ENCODE data around the gene TNFRSF11A.

TNFRSF11A gene

DNA sequence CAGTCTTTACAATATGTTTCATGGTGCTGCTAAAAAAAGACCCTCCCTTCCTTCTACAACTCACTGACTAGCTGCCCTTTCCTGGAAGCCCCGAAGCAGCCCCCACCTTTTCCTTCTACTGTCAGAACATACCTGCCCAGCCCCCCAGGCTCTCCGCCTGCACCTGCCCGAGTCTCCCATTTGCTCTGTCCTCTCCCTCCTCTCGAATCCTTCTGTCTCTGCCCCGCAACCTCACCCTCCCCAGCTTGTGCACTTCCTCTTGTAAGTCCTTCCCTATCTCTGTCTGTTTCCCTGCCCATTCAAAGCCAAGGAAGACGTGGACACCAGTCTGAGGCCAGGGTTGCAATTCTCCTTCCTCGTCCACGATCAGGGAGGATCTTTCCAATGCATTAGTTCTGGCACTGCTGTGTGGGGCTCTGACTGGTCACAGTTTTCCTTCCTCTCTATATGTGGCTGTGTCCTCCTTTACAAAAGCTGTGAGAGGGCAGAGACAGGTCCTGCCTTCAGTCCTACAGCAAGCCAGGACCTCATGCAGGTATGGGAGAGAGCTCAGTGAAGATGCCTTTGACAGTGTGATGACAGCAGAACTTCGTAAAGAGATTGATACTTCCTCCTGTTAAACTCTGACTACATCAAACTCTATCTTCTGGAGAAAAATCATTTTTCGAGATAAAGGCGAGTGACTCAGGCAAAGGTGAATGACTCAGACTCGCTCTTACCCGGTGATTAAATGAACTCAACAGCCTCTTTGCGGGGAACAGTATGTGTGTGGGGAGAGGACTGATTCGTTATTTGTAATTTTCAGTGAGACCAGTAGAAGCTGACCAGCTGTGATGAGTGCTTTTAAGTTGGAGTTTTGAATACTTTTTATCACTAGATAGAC, 14.2 kb downstream of the TNFRSF11A start:
- DNase-seq (ENCODE audit: low read depth), result peak; percentile 17
- H3K4me3 ChIP-seq (ENCODE audit: control insufficient read depth, low read depth, low read length), result no peak overlapping the region
- no peak for TF ChIP-seq CTCF (IDR thresholded peaks at IDR 0.05; ENCODE audit: control insufficient read depth, insufficient read depth, low read depth, low read length, missing control alignments)

- no peak overlapping the region for H3K4me3 ChIP-seq (ENCODE audit: control insufficient read depth, low read depth, low read length)
- no peak for TF ChIP-seq CTCF (IDR thresholded peaks at IDR 0.05; ENCODE audit: control insufficient read depth, insufficient read depth, low read depth, low read length, missing control alignments)
- DNase-seq (ENCODE audit: low read depth), result no peak
Observed at GRCh38 chr18:62340996-62341395, 15.9 kb downstream of the TNFRSF11A start.

- TF ChIP-seq CTCF (IDR thresholded peaks at IDR 0.05; ENCODE audit: control insufficient read depth, insufficient read depth, low read depth, low read length, missing control alignments), result no peak
- no peak for DNase-seq (ENCODE audit: low read depth)
- H3K4me3 ChIP-seq (ENCODE audit: control insufficient read depth, low read depth, low read length), result no peak overlapping the region
Observed at GRCh38 chr18:62341473-62341872, 16.4 kb downstream of the TNFRSF11A start.

GRCh38 chr18:62342884-62343283, 17.8 kb downstream of the TNFRSF11A start:
- no peak for DNase-seq (ENCODE audit: low read depth)
- H3K4me3 ChIP-seq (ENCODE audit: control insufficient read depth, low read depth, low read length), result no peak overlapping the region
- no peak for TF ChIP-seq CTCF (IDR thresholded peaks at IDR 0.05; ENCODE audit: control insufficient read depth, insufficient read depth, low read depth, low read length, missing control alignments)

DNA sequence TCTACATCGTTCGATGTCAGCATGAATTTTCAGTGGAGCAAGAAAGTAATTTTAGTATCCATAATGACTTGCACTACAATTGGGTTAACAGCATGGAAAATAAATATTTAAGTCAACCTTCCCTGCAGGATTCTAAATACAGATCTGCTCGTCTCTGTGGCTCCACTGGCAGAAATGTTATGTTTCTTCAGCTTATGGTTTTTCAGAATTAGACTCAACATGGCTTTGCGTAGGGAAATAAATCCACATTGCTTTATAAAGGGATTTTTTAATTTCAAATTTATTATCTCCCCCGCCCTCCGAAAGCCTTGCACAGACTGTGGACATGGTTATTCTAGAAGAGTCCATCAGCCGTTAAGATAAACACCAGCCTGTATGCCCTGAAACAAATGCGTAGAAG, 18.2 kb downstream of the TNFRSF11A start:
- DNase-seq (ENCODE audit: low read depth), result no peak
- no peak for TF ChIP-seq CTCF (IDR thresholded peaks at IDR 0.05; ENCODE audit: control insufficient read depth, insufficient read depth, low read depth, low read length, missing control alignments)
- no peak overlapping the region for H3K4me3 ChIP-seq (ENCODE audit: control insufficient read depth, low read depth, low read length)

- no peak overlapping the region for H3K4me3 ChIP-seq (ENCODE audit: control insufficient read depth, low read depth, low read length)
- TF ChIP-seq CTCF (IDR thresholded peaks at IDR 0.05; ENCODE audit: control insufficient read depth, insufficient read depth, low read depth, low read length, missing control alignments), result no peak
- no peak for DNase-seq (ENCODE audit: low read depth)
Observed at GRCh38 chr18:62345909-62346308, 20.8 kb downstream of the TNFRSF11A start.

Measured in AG09309 (cell line).